Measurements from ENCODE around the gene COQ8A.
A peak's percentile ranks its signal among the peaks of the same experiment; 100 is the strongest.
"Not testable (repeated sequence)": the region's sequence is repeated elsewhere in the genome, so short reads cannot be mapped to it uniquely, and the experiment has no call there.

Gene COQ8A

GRCh38 chr1:226953175-226953800, 13.2 kb downstream of the COQ8A start:
- no peak for DNase-seq

GRCh38 chr1:226954337-226954736, 14.2 kb downstream of the COQ8A start:
- DNase-seq = no peak

GRCh38 chr1:226954777-226955176, 14.7 kb downstream of the COQ8A start:
- no peak for DNase-seq

- not testable (repeated sequence) for DNase-seq
Observed at GRCh38 chr1:226955857-226956256, 15.8 kb downstream of the COQ8A start.

- no peak for DNase-seq
Observed at GRCh38 chr1:226956942-226957713, 17.0 kb downstream of the COQ8A start.

GRCh38 chr1:226957714-226958113, 17.6 kb downstream of the COQ8A start:
- DNase-seq = no peak

GRCh38 chr1:226958300-226958699, 18.2 kb downstream of the COQ8A start:
- DNase-seq = no peak

GRCh38 chr1:226960256-226960655, 20.2 kb downstream of the COQ8A start:
- DNase-seq = no peak

GRCh38 chr1:226960944-226961765, 21.1 kb downstream of the COQ8A start:
- DNase-seq = peak; percentile 12

- no peak for DNase-seq
Observed at GRCh38 chr1:226962421-226963391, 22.6 kb downstream of the COQ8A start.

GRCh38 chr1:226964068-226964425, 24.0 kb downstream of the COQ8A start:
- no peak for DNase-seq

GRCh38 chr1:226964611-226965486, 24.8 kb downstream of the COQ8A start:
- DNase-seq = no peak

GRCh38 chr1:226965581-226966440, 25.7 kb downstream of the COQ8A start:
- DNase-seq = no peak

- no peak for DNase-seq
Observed at GRCh38 chr1:226966683-226967082, 26.6 kb downstream of the COQ8A start.

GRCh38 chr1:226967665-226968064, 27.6 kb downstream of the COQ8A start:
- DNase-seq = no peak

- no peak for DNase-seq
Observed at GRCh38 chr1:226971765-226972164, 31.7 kb downstream of the COQ8A start.

GRCh38 chr1:226972931-226973330, 32.8 kb downstream of the COQ8A start:
- DNase-seq = no peak

- no peak for DNase-seq
Observed at GRCh38 chr1:226973371-226973897, 33.3 kb downstream of the COQ8A start.

GRCh38 chr1:226973898-226974543, 33.9 kb downstream of the COQ8A start:
- no peak for DNase-seq
